DOHH2 (cell line): ENCODE results near the gene ADCY1.

Experiments
- CTCF ChIP-seq: fragments of 200-600 bp; sonication (generic); IDR thresholded peaks from one replicate; pipeline ENCODE4 v1.5.1; 2014; ENCODE audit warnings: antibody characterized with exemption, mild to moderate bottlenecking, low read depth, low read length; ENCODE audit not compliant: poor library complexity, severe bottlenecking
- EZH2phosphoT487 ChIP-seq: fragments of 200-600 bp; sonication (generic); IDR thresholded peaks from 2 replicates; pipeline ENCODE4 v1.6.1; 2017; ENCODE audit warnings: borderline replicate concordance, mild to moderate bottlenecking, antibody characterized with exemption, low read length, moderate library complexity, mixed read lengths

- TF ChIP-seq CTCF (no peak), EZH2phosphoT487 (no peak)
Observed at GRCh38 chr7:45644237-45644636, 70.1 kb downstream of the ADCY1 start.
